Right lobe of liver (tissue), 6 donors: ENCODE measurements around the gene GRB10. TPM values are rescaled to one million over a fixed set of nuclear protein-coding genes. Genes with fewer than 3 reads are reported as not detected.
"Not testable (repeated sequence)": the region's sequence is repeated elsewhere in the genome, so short reads cannot be mapped to it uniquely, and the experiment has no call there.

ENCODE experiments used
- ATAC-seq, 4 donors: fragments of 200-7000 bp; cut with Tn5 transposase; one replicate each; pipeline ENCODE4 v1.9.1; 2020; ENCODE audit warnings: mild to moderate bottlenecking in 4 of 4, moderate library complexity in 4 of 4
- DNase-seq, 3 donors: peaks; one replicate each; pipeline ENCODE4 v3.0.0-alpha.2; 2020
- H3K27ac ChIP-seq, 3 donors: fragments of 200-600 bp; one replicate each; pipeline ENCODE4 v1.8.0; 2022
- H3K27me3 ChIP-seq, 2 donors: fragments of 200-600 bp; one replicate each; pipeline ENCODE4 v1.8.0; 2022
- H3K36me3 ChIP-seq, 4 donors: fragments of 200-600 bp; sonication (generic) in 1 of 4; one replicate each; pipeline versions ENCODE4 v1.5.1 to v1.8.0; 2017 to 2022; ENCODE audit warnings: control low read depth in 1 of 4
- H3K4me1 ChIP-seq, 4 donors: fragments of 200-600 bp; sonication (generic) in 1 of 4; one replicate each; pipeline versions ENCODE4 v1.5.1 to v1.8.0; 2017 to 2022; ENCODE audit warnings: control low read depth in 1 of 4
- H3K4me3 ChIP-seq, 3 donors: fragments of 200-600 bp; one replicate each; pipeline ENCODE4 v1.8.0; 2022
- H3K9me3 ChIP-seq, 4 donors: fragments of 200-600 bp; sonication (generic) in 1 of 4; one replicate each; pipeline versions ENCODE4 v1.5.1 to v1.8.0; 2017 to 2022; ENCODE audit warnings: control low read depth in 1 of 4
- CTCF ChIP-seq, 4 donors: fragments of 200-600 bp in 3 of 4; fragments of 450-650 bp in 1 of 4; IDR thresholded peaks; one replicate each; pipeline versions ENCODE4 v1.5.1 to v1.8.0; 2016 to 2022; ENCODE audit warnings: antibody characterized with exemption in 4 of 4, mild to moderate bottlenecking in 2 of 4
- POLR2A ChIP-seq: fragments of 450-650 bp; IDR thresholded peaks from one replicate; pipeline ENCODE4 v1.6.1; 2017; ENCODE audit warnings: antibody characterized with exemption, mild to moderate bottlenecking
- WGBS: methylation state at CpG from one replicate; pipeline ENCODE4 v1.1.6; 2018; ENCODE audit warnings: low coverage, low lambda C conversion rate; ENCODE audit not compliant: insufficient coverage; ENCODE audit errors: missing lambda C conversion rate; 5-methylcytosine and 5-hydroxymethylcytosine counted together
- intact Hi-C, 2 donors: fragments of 100-400 bp; cut with DNase I; formaldehyde crosslinking; loops; one replicate each; pipeline versions ENCODE4 v1.11.2 to v1.14.1; 2022
- total RNA-seq, 6 experiments: library from RNA; depleted of rRNA in 2 of 6; stranded (reverse); fragments of >200 nt in 2 of 6; fragmentation: NEBNext Ultra II Directional in 3 of 6; extraction: Animal tissue kit (Norgen Biotek cat#: 25700) in 3 of 6; gene quantifications; one replicate each; pipeline versions ENCODE4 v1.1.0 to v1.2.4, GENCODE V29; 2016 to 2023
- donor health status: DM: no; HTN: yes; CAD: no.
- donor health status: DM: no; HTN: no; CAD: no.
- donor health status: DM: no; HTN: no; CAD: no.
- donor health status: DM: no; HTN: yes; CAD: no.
- donor health status: DM: no; HTN: yes; CAD: no.

The GRB10 gene
- total RNA-seq, 6 experiments from 2014 or later: 24.9 to 55.5 (median 40.0) TPM

GRCh38 chr7:50580057-50580456, 202.6 kb downstream of the GRB10 start:
- TF ChIP-seq CTCF (IDR thresholded peaks at IDR 0.05) (no peak), POLR2A (no peak)
- no peaks in the 10 kb centered on the region for H3K36me3 ChIP-seq
- ATAC-seq (peak in 2 of 4 donors; percentile 38 to 52), DNase-seq (no peak)
- no peaks in the 10 kb centered on the region for H3K9me3 ChIP-seq
- no peak overlapping the region for H3K4me3 ChIP-seq
- intact Hi-C loops: no loop called here
- WGBS: 40% methylated on average over 5 of the region's 5 CpGs
- H3K4me1 ChIP-seq: no peaks in the 10 kb centered on the region
- H3K27ac ChIP-seq: no peak overlapping the region
- H3K27me3 ChIP-seq: no peaks in the 10 kb centered on the region

- intact Hi-C loops, H3K27me3 ChIP-seq, H3K27ac ChIP-seq, H3K36me3 ChIP-seq, H3K9me3 ChIP-seq, H3K4me3 ChIP-seq, DNase-seq, H3K4me1 ChIP-seq: not testable (repeated sequence)
- 56% methylated on average over 4 of the region's 4 CpGs for WGBS
- ATAC-seq: peak in 1 of 4 donors; percentile 66
These were observed 204.6 kb downstream of the GRB10 start for GRCh38 chr7:50578105-50578504.

- intact Hi-C loops: no loop called here
- Histone ChIP-seq H3K27ac (no peak overlapping the region), H3K4me1 (no peaks in the 10 kb centered on the region), H3K36me3 (no peaks in the 10 kb centered on the region), H3K27me3 (no peaks in the 10 kb centered on the region), H3K4me3 (no peak overlapping the region), H3K9me3 (no peaks in the 10 kb centered on the region)
- TF ChIP-seq CTCF (IDR thresholded peaks at IDR 0.05): no peak
- TF ChIP-seq POLR2A: no peak
- no peak for ATAC-seq
- WGBS: 95% methylated on average over 9 of the region's 10 CpGs
- no peak for DNase-seq
These were observed 205.1 kb downstream of the GRB10 start for GRCh38 chr7:50577569-50577968.

- H3K9me3 ChIP-seq, H3K4me3 ChIP-seq, ATAC-seq, DNase-seq, intact Hi-C loops, H3K27me3 ChIP-seq, H3K4me1 ChIP-seq, H3K36me3 ChIP-seq, H3K27ac ChIP-seq: not testable (repeated sequence)
- WGBS: 17% methylated on average over 1 of the region's 6 CpGs
These were observed 206.3 kb downstream of the GRB10 start for GRCh38 chr7:50576388-50576787.

GRCh38 chr7:50567715-50568261, 214.9 kb downstream of the GRB10 start:
- peak in 3 of 4 donors; percentile 20 to 46 (median 35) for ATAC-seq
- Histone ChIP-seq H3K36me3 (no peaks in the 10 kb centered on the region), H3K9me3 (no peaks in the 10 kb centered on the region), H3K4me1 (peaks cover 0 to 26% (median 4%) of the 10 kb centered on the region in 4 donors), H3K4me3 (no peak overlapping the region), H3K27ac (no peak overlapping the region), H3K27me3 (no peaks in the 10 kb centered on the region)
- intact Hi-C loops: no loop called here
- WGBS: 63% methylated on average over 3 of the region's 6 CpGs
- TF ChIP-seq CTCF (IDR thresholded peaks at IDR 0.05) (no peak), POLR2A (no peak)
- DNase-seq: no peak

GRCh38 chr7:50565977-50566376, 216.7 kb downstream of the GRB10 start:
- Histone ChIP-seq H3K27me3 (no peaks in the 10 kb centered on the region), H3K27ac (peak overlapping the region in 1 of 3 donors; percentile 80), H3K4me1 (peaks cover 0 to 35% (median 9%) of the 10 kb centered on the region in 4 donors), H3K9me3 (no peaks in the 10 kb centered on the region), H3K4me3 (no peak overlapping the region), H3K36me3 (no peaks in the 10 kb centered on the region)
- 75% methylated on average over 4 of the region's 5 CpGs for WGBS
- ATAC-seq (no peak), DNase-seq (no peak)
- intact Hi-C loops: no loop called here
- TF ChIP-seq CTCF (IDR thresholded peaks at IDR 0.05): no peak
- no peak for TF ChIP-seq POLR2A
